Choroid plexus epithelial cell (primary cell): ENCODE data around the gene LSM11.
A peak's percentile ranks its signal among the peaks of the same experiment; 100 is the strongest.
"Not testable (repeated sequence)": the region's sequence is repeated elsewhere in the genome, so short reads cannot be mapped to it uniquely, and the experiment has no call there.

Experiments
- DNase-seq: peaks from one replicate; pipeline ENCODE4 v3.0.0-alpha.2; 2010; ENCODE audit warnings: low read depth
- H3K4me3 ChIP-seq: 2 replicates; pipeline ENCODE4 v1.5.1; 2011; ENCODE audit warnings: low read depth, mild to moderate bottlenecking, control low read depth, low read length, moderate library complexity
- TF ChIP-seq, protein P1 (sequence below): conservative IDR thresholded peaks from 2 replicates; pipeline ENCODE4 v1.5.1; 2011; ENCODE audit warnings: low read depth, mild to moderate bottlenecking, control low read depth, inconsistent platforms, low read length, moderate library complexity

Gene LSM11

DNA sequence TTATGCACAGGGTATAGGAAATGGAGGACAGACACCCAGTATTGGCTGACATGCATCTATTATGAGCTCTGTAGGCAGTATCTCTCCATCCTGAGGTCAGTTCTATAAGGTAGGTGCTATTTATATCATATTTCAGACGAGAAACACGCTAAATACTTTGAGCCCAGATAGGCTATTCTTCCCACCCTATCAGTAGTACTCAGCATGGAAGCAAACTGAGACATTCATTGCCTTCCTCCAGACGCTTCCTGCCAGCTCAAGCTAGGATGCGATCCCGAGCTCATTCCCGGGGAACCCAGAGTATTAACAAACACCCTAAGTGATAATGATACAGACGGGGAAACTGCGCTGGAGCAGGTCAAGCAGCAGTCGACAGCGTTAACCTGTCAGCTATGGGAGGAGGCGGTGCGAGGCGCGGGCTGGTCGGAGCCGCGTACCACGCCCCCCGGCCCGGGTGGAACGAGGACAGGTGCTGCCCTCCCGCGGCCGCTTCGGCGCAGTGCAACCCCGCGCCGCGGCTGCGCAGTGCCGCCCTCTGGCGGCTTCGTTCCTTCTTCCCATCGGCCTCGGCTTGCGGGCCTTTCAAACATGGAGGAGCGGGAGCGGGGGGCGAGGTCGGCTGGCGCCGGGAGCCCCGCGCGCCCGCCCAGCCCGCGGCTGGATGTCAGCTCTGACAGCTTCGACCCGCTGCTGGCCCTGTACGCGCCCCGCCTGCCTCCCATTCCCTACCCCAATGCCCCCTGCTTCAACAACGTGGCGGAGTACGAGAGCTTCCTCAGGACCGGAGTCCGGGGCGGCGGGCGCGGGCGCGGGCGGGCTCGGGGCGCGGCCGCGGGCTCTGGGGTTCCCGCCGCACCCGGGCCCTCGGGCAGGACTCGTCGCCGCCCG is at the start of gene LSM11:
Gene LSM11 (plus strand): TSS at position 550 of the 888 bp plus-strand sequence. CDS start 39 bp downstream, at position 589.
- DNase-seq, result peak; percentile 84

DNA sequence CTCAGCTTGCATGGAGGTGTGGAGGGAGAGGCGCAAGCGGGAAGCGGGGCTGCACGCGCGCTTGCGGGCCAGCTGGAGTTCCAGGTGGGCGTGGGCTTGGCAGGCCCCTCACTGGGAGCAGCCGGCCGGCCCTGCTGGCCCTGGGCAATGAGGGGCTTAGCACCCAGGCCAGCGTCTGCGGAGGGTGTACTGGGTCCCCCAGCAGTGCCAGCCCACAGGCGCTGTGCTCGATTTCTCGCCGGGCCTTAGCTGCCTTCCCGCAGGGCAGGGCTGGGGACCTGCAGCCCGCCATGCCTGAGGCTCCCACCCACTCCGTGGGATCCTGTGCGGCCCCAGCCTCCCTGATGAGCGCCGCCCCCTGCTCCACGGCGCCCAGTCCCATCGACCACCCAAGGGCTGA is 49.7 kb upstream of the LSM11 start:
- not testable (repeated sequence) for DNase-seq, H3K4me3 ChIP-seq

More for the DNA sequence above, at the start of gene LSM11:
- H3K4me3 ChIP-seq, result peak within 1 kb of the TSS; percentile 81
- TF ChIP-seq, protein P1, sequence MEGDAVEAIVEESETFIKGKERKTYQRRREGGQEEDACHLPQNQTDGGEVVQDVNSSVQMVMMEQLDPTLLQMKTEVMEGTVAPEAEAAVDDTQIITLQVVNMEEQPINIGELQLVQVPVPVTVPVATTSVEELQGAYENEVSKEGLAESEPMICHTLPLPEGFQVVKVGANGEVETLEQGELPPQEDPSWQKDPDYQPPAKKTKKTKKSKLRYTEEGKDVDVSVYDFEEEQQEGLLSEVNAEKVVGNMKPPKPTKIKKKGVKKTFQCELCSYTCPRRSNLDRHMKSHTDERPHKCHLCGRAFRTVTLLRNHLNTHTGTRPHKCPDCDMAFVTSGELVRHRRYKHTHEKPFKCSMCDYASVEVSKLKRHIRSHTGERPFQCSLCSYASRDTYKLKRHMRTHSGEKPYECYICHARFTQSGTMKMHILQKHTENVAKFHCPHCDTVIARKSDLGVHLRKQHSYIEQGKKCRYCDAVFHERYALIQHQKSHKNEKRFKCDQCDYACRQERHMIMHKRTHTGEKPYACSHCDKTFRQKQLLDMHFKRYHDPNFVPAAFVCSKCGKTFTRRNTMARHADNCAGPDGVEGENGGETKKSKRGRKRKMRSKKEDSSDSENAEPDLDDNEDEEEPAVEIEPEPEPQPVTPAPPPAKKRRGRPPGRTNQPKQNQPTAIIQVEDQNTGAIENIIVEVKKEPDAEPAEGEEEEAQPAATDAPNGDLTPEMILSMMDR, result peak; percentile 77

GRCh38 chr5:157696154-157696553 is 47.4 kb upstream of the LSM11 start:
- not testable (repeated sequence) for H3K4me3 ChIP-seq, DNase-seq

DNA sequence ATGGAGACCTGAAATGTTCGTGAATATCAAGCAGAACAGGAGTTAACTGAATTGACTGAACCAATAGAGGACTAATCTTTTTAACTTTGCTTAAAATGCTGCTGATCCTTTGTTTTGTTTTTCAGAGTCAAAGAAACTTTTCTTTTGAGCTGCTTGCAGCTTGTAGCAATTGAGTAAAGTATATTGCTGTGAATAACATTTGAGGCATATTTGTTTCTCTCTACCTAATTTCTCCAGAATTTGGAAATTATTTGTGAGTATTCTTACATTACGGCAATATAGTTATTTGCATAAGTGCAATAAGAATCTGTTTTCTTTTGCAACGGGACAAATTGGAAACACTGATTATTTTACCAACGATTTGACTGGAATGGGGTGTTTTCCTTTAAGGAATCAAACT is 44.8 kb upstream of the LSM11 start:
- not testable (repeated sequence) for DNase-seq, H3K4me3 ChIP-seq

DNA sequence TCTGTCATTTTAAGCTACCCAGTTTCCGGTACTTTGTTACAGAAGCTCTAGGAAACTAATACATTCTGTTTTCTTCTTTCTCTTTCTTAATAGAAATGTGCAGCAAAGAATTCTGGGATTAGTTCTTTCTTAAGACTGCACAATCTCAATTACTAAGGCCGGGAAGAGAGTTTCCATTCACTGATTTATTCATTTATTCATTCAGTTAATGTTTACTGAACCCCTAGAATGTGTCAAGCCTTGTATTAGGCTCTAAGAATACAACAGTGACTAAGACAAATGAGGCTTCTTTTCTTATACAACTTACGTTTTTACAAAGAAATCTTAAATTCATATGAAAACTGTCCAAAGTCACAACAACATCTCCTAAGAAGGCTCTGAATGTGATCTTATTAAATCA is 39.8 kb upstream of the LSM11 start:
- TF ChIP-seq, protein P1, result no peak
- DNase-seq, result no peak
- H3K4me3 ChIP-seq, result no peak overlapping the region

- no peak overlapping the region for H3K4me3 ChIP-seq
- TF ChIP-seq, protein P1, result no peak
- DNase-seq, result no peak
These were observed 34.6 kb upstream of the LSM11 start for GRCh38 chr5:157708866-157709265.

DNA sequence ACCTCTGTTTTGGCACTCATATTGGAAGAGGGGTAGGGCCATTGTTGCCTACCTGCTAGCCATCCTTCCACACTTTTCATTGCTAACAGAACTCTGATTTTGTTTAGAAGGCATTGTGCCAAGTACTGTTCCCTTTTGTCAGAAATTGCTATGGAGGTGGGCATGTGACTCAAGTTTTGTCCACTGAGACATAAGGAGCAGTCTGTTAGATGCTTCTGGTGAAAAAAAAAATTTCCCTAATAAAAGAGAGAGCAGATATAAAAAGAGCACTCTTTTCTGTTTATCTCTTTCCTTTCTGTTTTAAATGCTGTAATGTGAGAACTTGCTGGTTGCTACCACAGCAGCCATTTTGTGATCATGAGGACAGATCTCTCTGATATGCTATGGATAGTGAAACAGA is 34.2 kb upstream of the LSM11 start:
- TF ChIP-seq, protein P1, result no peak
- DNase-seq, result no peak
- no peak overlapping the region for H3K4me3 ChIP-seq

GRCh38 chr5:157710431-157710830 is 33.1 kb upstream of the LSM11 start:
- no peak overlapping the region for H3K4me3 ChIP-seq
- DNase-seq, result no peak
- TF ChIP-seq, protein P1, result no peak
